Hepatocyte (in vitro differentiated cells): Measurements from ENCODE around the gene PCCA.

Experiments used
- EZH2 ChIP-seq: fragments of 200-600 bp; sonication (generic); IDR thresholded peaks from 2 replicates; pipeline ENCODE4 v1.6.1; 2016; ENCODE audit warnings: antibody characterized with exemption, mild to moderate bottlenecking, borderline replicate concordance
- TF ChIP-seq, protein P1 (sequence below): fragments of 200-600 bp; sonication (generic); IDR thresholded peaks from 2 replicates; pipeline ENCODE4 v1.5.1; 2016; ENCODE audit warnings: antibody characterized with exemption, mild to moderate bottlenecking; ENCODE audit not compliant: poor library complexity

- TF ChIP-seq, protein P1, sequence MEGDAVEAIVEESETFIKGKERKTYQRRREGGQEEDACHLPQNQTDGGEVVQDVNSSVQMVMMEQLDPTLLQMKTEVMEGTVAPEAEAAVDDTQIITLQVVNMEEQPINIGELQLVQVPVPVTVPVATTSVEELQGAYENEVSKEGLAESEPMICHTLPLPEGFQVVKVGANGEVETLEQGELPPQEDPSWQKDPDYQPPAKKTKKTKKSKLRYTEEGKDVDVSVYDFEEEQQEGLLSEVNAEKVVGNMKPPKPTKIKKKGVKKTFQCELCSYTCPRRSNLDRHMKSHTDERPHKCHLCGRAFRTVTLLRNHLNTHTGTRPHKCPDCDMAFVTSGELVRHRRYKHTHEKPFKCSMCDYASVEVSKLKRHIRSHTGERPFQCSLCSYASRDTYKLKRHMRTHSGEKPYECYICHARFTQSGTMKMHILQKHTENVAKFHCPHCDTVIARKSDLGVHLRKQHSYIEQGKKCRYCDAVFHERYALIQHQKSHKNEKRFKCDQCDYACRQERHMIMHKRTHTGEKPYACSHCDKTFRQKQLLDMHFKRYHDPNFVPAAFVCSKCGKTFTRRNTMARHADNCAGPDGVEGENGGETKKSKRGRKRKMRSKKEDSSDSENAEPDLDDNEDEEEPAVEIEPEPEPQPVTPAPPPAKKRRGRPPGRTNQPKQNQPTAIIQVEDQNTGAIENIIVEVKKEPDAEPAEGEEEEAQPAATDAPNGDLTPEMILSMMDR: no peak
- TF ChIP-seq EZH2: no peak
Measured at GRCh38 chr13:100495455-100495854, 406.6 kb downstream of the PCCA start.
